ENCODE measurements around the gene SLC14A1.

DNA sequence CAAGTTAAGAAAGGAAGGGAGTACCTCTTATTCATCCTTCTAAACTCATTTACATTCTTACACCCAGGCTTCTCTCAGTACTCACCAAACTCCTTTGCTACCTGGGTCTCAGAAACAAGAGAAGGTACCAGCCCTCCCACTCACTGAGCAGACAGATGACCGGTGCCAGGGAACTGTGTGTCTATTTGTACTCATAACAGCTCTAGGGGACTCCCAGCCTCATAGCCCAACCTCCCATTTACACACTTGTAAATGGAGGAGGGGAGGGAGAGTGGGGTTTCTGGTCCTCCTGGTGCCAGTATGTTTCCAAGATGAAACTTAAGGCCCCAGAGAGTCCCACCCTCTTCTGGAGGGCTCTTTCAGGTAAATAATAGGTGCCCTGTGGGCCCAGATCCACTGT lies 58.7 kb downstream of the SLC14A1 start:
- TF ChIP-seq POLR2A (IDR thresholded peaks at IDR 0.05), result no peak
- TF ChIP-seq, protein P1, sequence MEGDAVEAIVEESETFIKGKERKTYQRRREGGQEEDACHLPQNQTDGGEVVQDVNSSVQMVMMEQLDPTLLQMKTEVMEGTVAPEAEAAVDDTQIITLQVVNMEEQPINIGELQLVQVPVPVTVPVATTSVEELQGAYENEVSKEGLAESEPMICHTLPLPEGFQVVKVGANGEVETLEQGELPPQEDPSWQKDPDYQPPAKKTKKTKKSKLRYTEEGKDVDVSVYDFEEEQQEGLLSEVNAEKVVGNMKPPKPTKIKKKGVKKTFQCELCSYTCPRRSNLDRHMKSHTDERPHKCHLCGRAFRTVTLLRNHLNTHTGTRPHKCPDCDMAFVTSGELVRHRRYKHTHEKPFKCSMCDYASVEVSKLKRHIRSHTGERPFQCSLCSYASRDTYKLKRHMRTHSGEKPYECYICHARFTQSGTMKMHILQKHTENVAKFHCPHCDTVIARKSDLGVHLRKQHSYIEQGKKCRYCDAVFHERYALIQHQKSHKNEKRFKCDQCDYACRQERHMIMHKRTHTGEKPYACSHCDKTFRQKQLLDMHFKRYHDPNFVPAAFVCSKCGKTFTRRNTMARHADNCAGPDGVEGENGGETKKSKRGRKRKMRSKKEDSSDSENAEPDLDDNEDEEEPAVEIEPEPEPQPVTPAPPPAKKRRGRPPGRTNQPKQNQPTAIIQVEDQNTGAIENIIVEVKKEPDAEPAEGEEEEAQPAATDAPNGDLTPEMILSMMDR (IDR thresholded peaks at IDR 0.05), result no peak
